Ishikawa (cell line): ENCODE measurements around the gene ACKR3.

Experiments used
- CEBPB ChIP-seq: IDR thresholded peaks from 2 replicates; pipeline ENCODE4 v1.6.1; 2012
- NFIC ChIP-seq: IDR thresholded peaks from 2 replicates; pipeline ENCODE4 v1.6.1; 2012
- RAD21 ChIP-seq: IDR thresholded peaks from 2 replicates; pipeline ENCODE4 v1.6.1; 2012; ENCODE audit warnings: low read depth
- TAF1 ChIP-seq: IDR thresholded peaks from 2 replicates; pipeline ENCODE4 v1.6.1; 2012; ENCODE audit warnings: low read depth, mild to moderate bottlenecking
- YY1 ChIP-seq: IDR thresholded peaks from 2 replicates; pipeline ENCODE4 v1.6.1; 2012; ENCODE audit warnings: low read depth
- ZBTB7A ChIP-seq: IDR thresholded peaks from 2 replicates; pipeline ENCODE4 v1.6.1; 2012; ENCODE audit warnings: low read depth
- TF ChIP-seq, protein P1 (sequence below): IDR thresholded peaks from 2 replicates; pipeline ENCODE4 v1.6.1; 2012
- TF ChIP-seq, protein P2 (sequence below): IDR thresholded peaks from 2 replicates; pipeline ENCODE4 v1.6.1; 2012
- TF ChIP-seq, protein P3 (sequence below): IDR thresholded peaks from 2 replicates; pipeline ENCODE4 v1.6.1; 2012; ENCODE audit warnings: low read depth, mild to moderate bottlenecking

DNA sequence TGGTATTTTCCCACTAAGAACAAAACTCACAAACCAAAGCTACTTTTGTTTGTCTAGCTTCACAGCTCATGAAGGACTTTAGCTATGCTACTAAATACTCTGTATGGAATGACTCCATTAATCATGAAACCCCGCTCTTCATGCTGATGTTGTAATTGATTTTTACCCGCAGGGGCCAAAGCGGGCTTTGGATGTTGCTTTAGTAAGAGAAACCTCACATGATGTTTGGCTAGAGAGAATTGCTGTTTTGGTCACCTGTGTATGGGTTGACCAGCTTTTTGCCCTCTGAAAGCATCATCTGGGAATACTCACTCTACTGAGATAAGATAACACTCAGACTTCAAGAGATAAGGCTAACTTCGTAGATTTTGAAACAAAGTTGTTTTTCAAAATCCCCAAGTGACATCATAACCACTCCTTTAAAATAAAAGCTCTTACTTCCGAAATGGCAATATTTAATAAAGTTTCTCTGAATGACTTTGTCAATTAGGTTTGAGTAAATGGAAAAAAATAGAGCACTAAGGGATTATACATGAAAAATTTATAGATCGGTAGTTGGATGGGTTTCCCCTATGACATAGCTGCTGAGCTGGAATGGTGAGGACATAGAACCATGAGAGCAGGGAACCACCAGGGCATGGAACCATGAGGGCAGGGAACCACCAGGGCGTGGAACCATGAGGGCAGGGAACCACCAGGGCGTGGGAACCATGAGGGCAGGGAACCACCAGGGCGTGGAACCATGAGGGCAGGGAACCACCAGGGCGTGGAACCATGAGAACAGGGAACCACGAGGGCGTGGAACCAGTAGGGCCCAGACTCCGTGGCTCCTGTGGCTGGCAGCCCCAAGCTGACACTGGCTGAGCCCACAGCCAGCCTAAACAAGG is 31.9 kb downstream of the ACKR3 start:
- no peak for TF ChIP-seq RAD21
- TF ChIP-seq, protein P1, sequence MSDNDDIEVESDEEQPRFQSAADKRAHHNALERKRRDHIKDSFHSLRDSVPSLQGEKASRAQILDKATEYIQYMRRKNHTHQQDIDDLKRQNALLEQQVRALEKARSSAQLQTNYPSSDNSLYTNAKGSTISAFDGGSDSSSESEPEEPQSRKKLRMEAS: no peak
- no peak for TF ChIP-seq YY1
- TF ChIP-seq TAF1: no peak
- no peak for TF ChIP-seq CEBPB
- TF ChIP-seq, protein P2, sequence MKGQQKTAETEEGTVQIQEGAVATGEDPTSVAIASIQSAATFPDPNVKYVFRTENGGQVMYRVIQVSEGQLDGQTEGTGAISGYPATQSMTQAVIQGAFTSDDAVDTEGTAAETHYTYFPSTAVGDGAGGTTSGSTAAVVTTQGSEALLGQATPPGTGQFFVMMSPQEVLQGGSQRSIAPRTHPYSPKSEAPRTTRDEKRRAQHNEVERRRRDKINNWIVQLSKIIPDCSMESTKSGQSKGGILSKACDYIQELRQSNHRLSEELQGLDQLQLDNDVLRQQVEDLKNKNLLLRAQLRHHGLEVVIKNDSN: no peak
- no peak for TF ChIP-seq NFIC
- TF ChIP-seq ZBTB7A: no peak
- TF ChIP-seq, protein P3, sequence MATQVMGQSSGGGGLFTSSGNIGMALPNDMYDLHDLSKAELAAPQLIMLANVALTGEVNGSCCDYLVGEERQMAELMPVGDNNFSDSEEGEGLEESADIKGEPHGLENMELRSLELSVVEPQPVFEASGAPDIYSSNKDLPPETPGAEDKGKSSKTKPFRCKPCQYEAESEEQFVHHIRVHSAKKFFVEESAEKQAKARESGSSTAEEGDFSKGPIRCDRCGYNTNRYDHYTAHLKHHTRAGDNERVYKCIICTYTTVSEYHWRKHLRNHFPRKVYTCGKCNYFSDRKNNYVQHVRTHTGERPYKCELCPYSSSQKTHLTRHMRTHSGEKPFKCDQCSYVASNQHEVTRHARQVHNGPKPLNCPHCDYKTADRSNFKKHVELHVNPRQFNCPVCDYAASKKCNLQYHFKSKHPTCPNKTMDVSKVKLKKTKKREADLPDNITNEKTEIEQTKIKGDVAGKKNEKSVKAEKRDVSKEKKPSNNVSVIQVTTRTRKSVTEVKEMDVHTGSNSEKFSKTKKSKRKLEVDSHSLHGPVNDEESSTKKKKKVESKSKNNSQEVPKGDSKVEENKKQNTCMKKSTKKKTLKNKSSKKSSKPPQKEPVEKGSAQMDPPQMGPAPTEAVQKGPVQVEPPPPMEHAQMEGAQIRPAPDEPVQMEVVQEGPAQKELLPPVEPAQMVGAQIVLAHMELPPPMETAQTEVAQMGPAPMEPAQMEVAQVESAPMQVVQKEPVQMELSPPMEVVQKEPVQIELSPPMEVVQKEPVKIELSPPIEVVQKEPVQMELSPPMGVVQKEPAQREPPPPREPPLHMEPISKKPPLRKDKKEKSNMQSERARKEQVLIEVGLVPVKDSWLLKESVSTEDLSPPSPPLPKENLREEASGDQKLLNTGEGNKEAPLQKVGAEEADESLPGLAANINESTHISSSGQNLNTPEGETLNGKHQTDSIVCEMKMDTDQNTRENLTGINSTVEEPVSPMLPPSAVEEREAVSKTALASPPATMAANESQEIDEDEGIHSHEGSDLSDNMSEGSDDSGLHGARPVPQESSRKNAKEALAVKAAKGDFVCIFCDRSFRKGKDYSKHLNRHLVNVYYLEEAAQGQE: no peak
